ENCODE measurements around the gene FBLN2. TPM values are rescaled to one million over a fixed set of nuclear protein-coding genes. Genes with fewer than 3 reads are reported as not detected.
"Not testable (repeated sequence)": the region's sequence is repeated elsewhere in the genome, so short reads cannot be mapped to it uniquely, and the experiment has no call there.

The FBLN2 gene
- total RNA-seq, 1 donor from 2014 or later: 64.6 TPM

- not testable (repeated sequence) for DNase-seq (ENCODE audit: low spot score)
These were observed 13.5 kb downstream of the FBLN2 start for GRCh38 chr3:13562421-13562820.

GRCh38 chr3:13563321-13563720 lies 14.4 kb downstream of the FBLN2 start:
- no peak for DNase-seq (ENCODE audit: low spot score)
- intact Hi-C loops (cut with DNase I): no loop called here

More at GRCh38 chr3:13562421-13562820, 13.5 kb downstream of the FBLN2 start:
- intact Hi-C loops (cut with DNase I): not testable (repeated sequence)

- no peak for DNase-seq (ENCODE audit: low spot score)
- intact Hi-C loops (cut with DNase I): no loop called here
These were observed 15.0 kb downstream of the FBLN2 start for GRCh38 chr3:13563911-13564310.

GRCh38 chr3:13564751-13565560 lies 16.0 kb downstream of the FBLN2 start:
- intact Hi-C loops (cut with DNase I): no loop called here
- DNase-seq (ENCODE audit: low spot score): no peak

GRCh38 chr3:13565581-13566452 lies 16.9 kb downstream of the FBLN2 start:
- DNase-seq (ENCODE audit: low spot score): no peak
- intact Hi-C loops (cut with DNase I): no loop called here

- DNase-seq (ENCODE audit: low spot score): no peak
- intact Hi-C loops (cut with DNase I): no loop called here
These were observed 17.5 kb downstream of the FBLN2 start for GRCh38 chr3:13566453-13566748.

- no peak for DNase-seq (ENCODE audit: low spot score)
- intact Hi-C loops (cut with DNase I): no loop called here
These were observed 17.9 kb downstream of the FBLN2 start for GRCh38 chr3:13566769-13567310.

GRCh38 chr3:13567684-13568514 lies 19.0 kb downstream of the FBLN2 start:
- no peak for DNase-seq (ENCODE audit: low spot score)
- intact Hi-C loops (cut with DNase I): no loop called here

- intact Hi-C loops (cut with DNase I): no loop called here
- DNase-seq (ENCODE audit: low spot score): no peak
These were observed 19.6 kb downstream of the FBLN2 start for GRCh38 chr3:13568515-13569028.

GRCh38 chr3:13569201-13569600 lies 20.3 kb downstream of the FBLN2 start:
- intact Hi-C loops (cut with DNase I): no loop called here

GRCh38 chr3:13569641-13570390 lies 20.9 kb downstream of the FBLN2 start:
- DNase-seq (ENCODE audit: low spot score): no peak
- intact Hi-C loops (cut with DNase I): no loop called here

More at GRCh38 chr3:13569201-13569600, 20.3 kb downstream of the FBLN2 start:
- DNase-seq (ENCODE audit: low spot score): no peak

GRCh38 chr3:13570391-13571194 lies 21.7 kb downstream of the FBLN2 start:
- intact Hi-C loops (cut with DNase I): no loop called here
- no peak for DNase-seq (ENCODE audit: low spot score)

GRCh38 chr3:13571264-13571663 lies 22.3 kb downstream of the FBLN2 start:
- intact Hi-C loops (cut with DNase I): no loop called here

GRCh38 chr3:13571831-13572750 lies 23.2 kb downstream of the FBLN2 start:
- no peak for DNase-seq (ENCODE audit: low spot score)

More at GRCh38 chr3:13571264-13571663, 22.3 kb downstream of the FBLN2 start:
- no peak for DNase-seq (ENCODE audit: low spot score)

GRCh38 chr3:13572926-13573623 lies 24.1 kb downstream of the FBLN2 start:
- intact Hi-C loops (cut with DNase I): no loop called here
- DNase-seq (ENCODE audit: low spot score): no peak

More at GRCh38 chr3:13571831-13572750, 23.2 kb downstream of the FBLN2 start:
- intact Hi-C loops (cut with DNase I): no loop called here

- DNase-seq (ENCODE audit: low spot score): no peak
- intact Hi-C loops (cut with DNase I): no loop called here
These were observed 25.3 kb downstream of the FBLN2 start for GRCh38 chr3:13574083-13574797.

Data from cardiac septum (tissue), 1 donor.